Endothelial cell of umbilical vein (primary cell): ENCODE measurements around the gene TPM2. TPM values are rescaled to one million over a fixed set of nuclear protein-coding genes. Genes with fewer than 3 reads are reported as not detected.

Experiments
- BruUV-seq: library from RNA; stranded (reverse); fragments of 400-500 nt; replicated peaks from 2 replicates; lab custom pipeline; 2021; lab: Mats Ljungman, UMichigan
- CTCF ChIA-PET: fragments of 300-600, 350-600 bp; sonication (Branson Sonifier 250); formaldehyde crosslinking; loops from one replicate; lab custom pipeline; 2021; ENCODE audit warnings: antibody characterized with exemption, inconsistent platforms; lab: Charles Lee
- POLR2A ChIA-PET: fragments of 300-600, 350-600 bp; sonication (Branson Sonifier 250); formaldehyde crosslinking; loops from one replicate; lab custom pipeline; 2021; ENCODE audit warnings: antibody characterized with exemption, inconsistent platforms; lab: Charles Lee
- DNase-seq: peaks from one replicate; pipeline ENCODE4 v3.0.0-alpha.2; 2011; ENCODE audit warnings: low read depth, low spot score
- FAIRE-seq: peaks from 2 replicates; lab custom pipeline; 2011; peaks lifted over from hg19 to GRCh38; lab: Jason Lieb, UNC
- H2AFZ ChIP-seq: 2 replicates; pipeline ENCODE4 v1.6.0; 2012; ENCODE audit warnings: low read depth, low read length, control low read depth, inconsistent platforms
- H3K27ac ChIP-seq: 2 replicates; pipeline ENCODE4 v1.5.1; 2011; ENCODE audit warnings: low read depth, mild to moderate bottlenecking, control low read depth, low read length, moderate library complexity; ENCODE audit not compliant: insufficient read depth
- H3K27me3 ChIP-seq, 2 experiments: 2 replicates each; pipeline versions ENCODE4 v1.6.0 to v1.6.1; 2011; ENCODE audit warnings: low read length in 2 of 2, mixed read lengths in 1 of 2; ENCODE audit not compliant: control insufficient read depth in 2 of 2, insufficient read depth in 2 of 2
- H3K36me3 ChIP-seq, 2 experiments: 2 replicates in 1 of 2; 3 replicates in 1 of 2; pipeline ENCODE4 v1.5.1; 2011; ENCODE audit warnings: low read length in 2 of 2, mild to moderate bottlenecking in 1 of 2, moderate library complexity in 1 of 2; ENCODE audit not compliant: control insufficient read depth in 2 of 2, insufficient read depth in 2 of 2; ENCODE audit errors: extremely low read depth in 1 of 2
- H3K4me1 ChIP-seq: 3 replicates; pipeline ENCODE4 v1.5.1; 2011; ENCODE audit warnings: mild to moderate bottlenecking, low read length; ENCODE audit not compliant: control insufficient read depth, insufficient read depth; ENCODE audit errors: extremely low read depth
- H3K4me2 ChIP-seq: 2 replicates; pipeline ENCODE4 v1.6.1; 2011; ENCODE audit warnings: low read length, control low read depth, mixed read lengths; ENCODE audit not compliant: insufficient read depth
- H3K4me3 ChIP-seq, 3 experiments: fragments of 200-600 bp in 1 of 3; sonication (generic), shearing (Covaris generic) in 1 of 3; replicated peaks in 1 of 3; 2 replicates each; pipeline ENCODE4 v1.5.1; 2011 to 2016; ENCODE audit warnings: control low read depth in 3 of 3, low read length in 3 of 3, mild to moderate bottlenecking in 2 of 3, inconsistent platforms in 1 of 3, low read depth in 1 of 3, moderate library complexity in 1 of 3; ENCODE audit not compliant: insufficient read depth in 1 of 3
- H3K79me2 ChIP-seq: 2 replicates; pipeline ENCODE4 v1.6.0; 2012; ENCODE audit warnings: low read length, inconsistent platforms; ENCODE audit not compliant: control insufficient read depth, insufficient read depth
- H3K9ac ChIP-seq: replicated peaks from 2 replicates; pipeline ENCODE3; 2011; ENCODE audit warnings: low read length, control low read depth; ENCODE audit not compliant: insufficient read depth; ENCODE audit errors: extremely low read depth
- H3K9me1 ChIP-seq: replicated peaks from 3 replicates; pipeline ENCODE4 v1.6.0; 2011; ENCODE audit warnings: mild to moderate bottlenecking, low read length; ENCODE audit not compliant: control insufficient read depth, insufficient read depth; ENCODE audit errors: extremely low read depth
- H3K9me3 ChIP-seq: replicated peaks from 2 replicates; pipeline ENCODE4 v1.5.1; 2012; ENCODE audit warnings: low read length, inconsistent platforms; ENCODE audit not compliant: control insufficient read depth, insufficient read depth
- H4K20me1 ChIP-seq: replicated peaks from 2 replicates; pipeline ENCODE3; 2011; ENCODE audit warnings: mild to moderate bottlenecking, low read length; ENCODE audit not compliant: control insufficient read depth, insufficient read depth; ENCODE audit errors: extremely low read depth
- EZH2 ChIP-seq: IDR thresholded peaks from 2 replicates; pipeline ENCODE4 v1.6.1; 2012; ENCODE audit warnings: borderline replicate concordance, low read depth, mild to moderate bottlenecking, moderate library complexity, low read length, inconsistent platforms; ENCODE audit not compliant: severe bottlenecking
- FOS ChIP-seq: IDR thresholded peaks from 2 replicates; pipeline ENCODE4 v1.6.1; 2011; ENCODE audit warnings: mild to moderate bottlenecking, low read length, moderate library complexity, borderline replicate concordance; ENCODE audit not compliant: insufficient read depth
- GATA2 ChIP-seq: IDR thresholded peaks from 2 replicates; pipeline ENCODE4 v1.7.0; 2011; ENCODE audit warnings: low read depth, mild to moderate bottlenecking, moderate library complexity, mixed read lengths, low read length; ENCODE audit not compliant: insufficient read length, insufficient read depth
- JUN ChIP-seq: IDR thresholded peaks from 2 replicates; pipeline ENCODE4 v1.6.1; 2011; ENCODE audit warnings: borderline replicate concordance, low read depth; ENCODE audit not compliant: insufficient read length, insufficient read depth
- MYC ChIP-seq: IDR thresholded peaks from one replicate; pipeline ENCODE4 v1.6.1; 2011; ENCODE audit warnings: mild to moderate bottlenecking, low read depth, low read length
- POLR2A ChIP-seq: IDR thresholded peaks from 2 replicates; pipeline ENCODE4 v1.6.1; 2012; ENCODE audit warnings: low read depth, mild to moderate bottlenecking, control low read depth, low read length
- POLR2AphosphoS5 ChIP-seq: IDR thresholded peaks from 2 replicates; pipeline ENCODE4 v1.6.1; 2012; ENCODE audit warnings: low read depth, mild to moderate bottlenecking, control low read depth, low read length, moderate library complexity; ENCODE audit not compliant: insufficient read depth
- dilution Hi-C: fragments of 300-500 bp; cut with MboI; formaldehyde crosslinking; loops from one replicate; pipeline ENCODE4 v1.15.0; 2019; ENCODE audit warnings: low sequenced_read_pairs; ENCODE audit not compliant: extremely low pct_ligation_motif_present
- intact Hi-C: fragments of 100-400 bp; cut with micrococcal nuclease; formaldehyde crosslinking; loops from one replicate; pipeline ENCODE4 v1.10.0; 2022
- polyA plus RNA-seq, 4 experiments: library from polyadenylated mRNA; depleted of rRNA in 3 of 4; stranded (reverse) in 3 of 4; unstranded in 1 of 4; fragments of >200 nt; gene quantifications; 2 replicates each; pipeline versions ENCODE4 v1.2.1 to v1.2.3, GENCODE V29; 2011 to 2012; ENCODE audit warnings: missing spikeins in 1 of 4
- total RNA-seq: library from RNA; stranded (reverse); gene quantifications from 2 replicates; pipeline ENCODE4 v1.2.3, GENCODE V29; 2021
- TF ChIP-seq, protein P1 (sequence below): IDR thresholded peaks from 2 replicates; pipeline ENCODE4 v1.6.1; 2011; ENCODE audit not compliant: insufficient read depth, insufficient read length
- TF ChIP-seq, protein P2 (sequence below), 2 donors: IDR thresholded peaks; 1 replicate in 1 of 2; 2 replicates in 1 of 2; pipeline ENCODE4 v1.5.1; 2011; ENCODE audit warnings: low read length in 2 of 2, mild to moderate bottlenecking in 2 of 2, moderate library complexity in 2 of 2, control low read depth in 1 of 2, inconsistent platforms in 1 of 2, low read depth in 1 of 2; ENCODE audit not compliant: insufficient read depth in 1 of 2; ENCODE audit errors: extremely low read depth in 1 of 2

Gene TPM2
- total and polyA plus RNA-seq, 2 donors (not counting 3 experiments of a cell fraction or from before 2014, with no cell fraction given): 144 to 279 TPM

DNA sequence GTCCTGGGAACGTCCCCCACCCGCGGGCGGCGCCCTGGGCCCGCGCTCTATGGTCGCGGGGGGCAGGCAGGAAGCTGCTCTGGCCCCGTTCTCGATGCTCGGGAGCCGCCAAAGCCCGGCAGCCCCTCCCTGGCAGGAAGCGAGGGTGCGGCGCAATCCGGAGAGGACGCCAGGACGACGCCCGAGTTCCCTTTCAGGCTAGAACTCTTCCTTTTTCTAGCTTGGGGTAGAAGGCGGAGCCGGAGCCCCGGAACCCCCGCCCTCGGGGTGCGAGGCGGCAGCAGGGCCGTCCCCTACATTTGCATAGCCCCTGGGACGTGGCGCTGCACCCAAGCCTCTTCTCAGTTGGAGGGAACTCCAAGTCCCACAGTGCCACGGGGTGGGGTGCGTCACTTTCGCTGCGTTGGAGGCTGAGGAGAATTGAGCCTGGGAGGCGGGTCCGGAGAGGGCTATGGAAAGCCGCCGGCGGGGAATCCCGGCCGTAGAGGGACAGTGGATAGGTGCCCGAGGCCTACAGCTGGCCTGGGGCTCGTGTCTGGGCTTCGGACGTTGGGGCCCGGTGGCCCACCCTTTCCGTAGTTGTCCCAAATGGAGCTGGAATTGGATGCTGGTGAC lies 42.6 kb upstream of the TPM2 start, which contains the start of the genes CREB3 and TLN1:
Gene CREB3 (plus strand): TSS at position 482 of the 615 bp plus-strand sequence. CDS start 107 bp downstream, at position 589.
Gene TLN1 (minus strand): TSS at position 11 of the 615 bp plus-strand sequence. CDS start 6,501 bp downstream, outside the sequence.
- H3K4me2 ChIP-seq: peak within 1 kb of the TSS; percentile 97
- H3K9me3 ChIP-seq: no peaks in the 10 kb centered on the region
- peak within 1 kb of the TSS; percentile 79 for H3K27ac ChIP-seq
- H3K4me1 ChIP-seq: peaks cover 54% of the 10 kb centered on the region
- FAIRE-seq: peak; percentile 95
- intact Hi-C loops (loop anchor here (1.0 to 2.0 kb wide), 8 partner anchors 17 to 177 kb away; partner anchors contain the start of genes CCDC107, GBA2, HINT2 and RGP1), dilution Hi-C loops (no loop called here)
- no peaks in the 10 kb centered on the region for H3K27me3 ChIP-seq
- no peaks in the 10 kb centered on the region for H3K9me1 ChIP-seq
- no TSS peak for BruUV-seq
- H3K79me2 ChIP-seq: peaks cover 63% of the 10 kb centered on the region
- H3K9ac ChIP-seq: peak within 1 kb of the TSS; percentile 92
- CTCF ChIA-PET: interaction anchor here (0.6 to 3.7 kb wide), 19 partner anchors 9 to 187 kb away, joined by 3 to 32 read pairs (median 4); partner anchors contain the start of genes GBA2, HINT2, MSMP and RGP1
- H2AFZ ChIP-seq: peak within 1 kb of the TSS; percentile 15
- H3K4me3 ChIP-seq: peak within 1 kb of the TSS; percentile 46 to 92 (median 79)
- POLR2A ChIA-PET: interaction anchor here (0.7 to 1.4 kb wide), 5 partner anchors 11 to 82 kb away, joined by 3 to 7 read pairs (median 5); partner anchors contain the start of genes GBA2, HINT2 and RGP1
- TF ChIP-seq, protein P1, sequence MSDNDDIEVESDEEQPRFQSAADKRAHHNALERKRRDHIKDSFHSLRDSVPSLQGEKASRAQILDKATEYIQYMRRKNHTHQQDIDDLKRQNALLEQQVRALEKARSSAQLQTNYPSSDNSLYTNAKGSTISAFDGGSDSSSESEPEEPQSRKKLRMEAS: no peak
- TF ChIP-seq, protein P2, sequence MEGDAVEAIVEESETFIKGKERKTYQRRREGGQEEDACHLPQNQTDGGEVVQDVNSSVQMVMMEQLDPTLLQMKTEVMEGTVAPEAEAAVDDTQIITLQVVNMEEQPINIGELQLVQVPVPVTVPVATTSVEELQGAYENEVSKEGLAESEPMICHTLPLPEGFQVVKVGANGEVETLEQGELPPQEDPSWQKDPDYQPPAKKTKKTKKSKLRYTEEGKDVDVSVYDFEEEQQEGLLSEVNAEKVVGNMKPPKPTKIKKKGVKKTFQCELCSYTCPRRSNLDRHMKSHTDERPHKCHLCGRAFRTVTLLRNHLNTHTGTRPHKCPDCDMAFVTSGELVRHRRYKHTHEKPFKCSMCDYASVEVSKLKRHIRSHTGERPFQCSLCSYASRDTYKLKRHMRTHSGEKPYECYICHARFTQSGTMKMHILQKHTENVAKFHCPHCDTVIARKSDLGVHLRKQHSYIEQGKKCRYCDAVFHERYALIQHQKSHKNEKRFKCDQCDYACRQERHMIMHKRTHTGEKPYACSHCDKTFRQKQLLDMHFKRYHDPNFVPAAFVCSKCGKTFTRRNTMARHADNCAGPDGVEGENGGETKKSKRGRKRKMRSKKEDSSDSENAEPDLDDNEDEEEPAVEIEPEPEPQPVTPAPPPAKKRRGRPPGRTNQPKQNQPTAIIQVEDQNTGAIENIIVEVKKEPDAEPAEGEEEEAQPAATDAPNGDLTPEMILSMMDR (IDR thresholded peaks at IDR 0.05; ENCODE audit: extremely low read depth in 1 of 2, insufficient read depth in 1 of 2, low read depth in 1 of 2, low read length in 2 of 2): peak in 1 of 2 donors; percentile 14
- peak; percentile 94 for TF ChIP-seq POLR2AphosphoS5
- TF ChIP-seq JUN: no peak
- TF ChIP-seq POLR2A: peak; percentile 48
- TF ChIP-seq GATA2: no peak
- no peak for TF ChIP-seq FOS
- no peak for TF ChIP-seq EZH2
- no peak for TF ChIP-seq MYC
- peak; percentile 99 for DNase-seq
- H3K36me3 ChIP-seq: peaks cover 11 to 17% of the 10 kb centered on the region in 2 experiments
- no peaks in the 10 kb centered on the region for H4K20me1 ChIP-seq
